Lower leg skin (tissue), 4 donors: ENCODE measurements around the gene BCL6B. TPM values are rescaled to one million over a fixed set of nuclear protein-coding genes. Genes with fewer than 3 reads are reported as not detected.
A peak's percentile ranks its signal among the peaks of the same experiment; 100 is the strongest.

Experiments used
- DNase-seq, 2 donors: peaks; one replicate each; pipeline ENCODE4 v3.0.0-alpha.2; 2019; ENCODE audit warnings: low spot score in 2 of 2
- H3K4me3 ChIP-seq: fragments of 200-600 bp; sonication (generic); 2 replicates; pipeline ENCODE4 v1.5.1; 2017; ENCODE audit warnings: mild to moderate bottlenecking, low read depth; ENCODE audit not compliant: poor library complexity, severe bottlenecking
- CTCF ChIP-seq, 3 donors: fragments of 450-650 bp; IDR thresholded peaks; one replicate each; pipeline ENCODE4 v1.5.1; 2016; ENCODE audit warnings: antibody characterized with exemption in 3 of 3, mild to moderate bottlenecking in 3 of 3, moderate library complexity in 2 of 3
- POLR2A ChIP-seq, 2 donors: fragments of 450-650 bp; IDR thresholded peaks; one replicate each; pipeline ENCODE4 v1.6.1; 2016 to 2017; ENCODE audit warnings: antibody characterized with exemption in 2 of 2, mild to moderate bottlenecking in 1 of 2, moderate library complexity in 1 of 2
- WGBS, 2 donors: methylation state at CpG; one replicate each; pipeline ENCODE4 v1.1.5; 2018; 5-methylcytosine and 5-hydroxymethylcytosine counted together
- intact Hi-C: fragments of 100-400 bp; cut with DNase I; formaldehyde crosslinking; loops from one replicate; pipeline ENCODE4 v1.15.0; 2023; ENCODE audit warnings: low total_unique reads
- total RNA-seq, 4 donors: library from RNA; depleted of rRNA; stranded (reverse); fragments of >200 nt; gene quantifications; one replicate each; pipeline ENCODE4 v1.1.0, GENCODE V29; 2016

BCL6B gene
- total RNA-seq, 4 donors from 2014 or later = 0.72 to 5.1 (median 2.1) TPM

GRCh38 chr17:7034955-7035590 is 12.2 kb downstream of the BCL6B start:
- intact Hi-C loops = loop anchor here (5.0 kb wide), 1 partner anchor 537 kb away; no protein-coding TSS in a partner anchor
- TF ChIP-seq POLR2A (IDR thresholded peaks at IDR 0.05) (no peak), CTCF (IDR thresholded peaks at IDR 0.05) (no peak)
- H3K4me3 ChIP-seq = peak overlapping the region; percentile 47
- WGBS, 2 donors = 16% methylated on average over 7 of the region's 7 CpGs
- DNase-seq = no peak

GRCh38 chr17:7035591-7036368 is 12.9 kb downstream of the BCL6B start, which contains the start of gene SLC16A13:
Gene SLC16A13 (plus strand): TSS chr17:7036015. CDS start chr17:7036383, 368 bp downstream.
- intact Hi-C loops = no loop called here
- 1% methylated on average over 34 to 43 of the region's 52 CpGs for WGBS, 2 donors
- peak; percentile 97 to 99 for DNase-seq

GRCh38 chr17:7038025-7038862 is 15.4 kb downstream of the BCL6B start:
- DNase-seq = no peak
- intact Hi-C loops = no loop called here
- TF ChIP-seq POLR2A (IDR thresholded peaks at IDR 0.05) (no peak), CTCF (IDR thresholded peaks at IDR 0.05) (no peak)
- 90 to 91% methylated on average over 19 of the region's 19 CpGs for WGBS, 2 donors
- no peak overlapping the region for H3K4me3 ChIP-seq

More at GRCh38 chr17:7035591-7036368, 12.9 kb downstream of the BCL6B start, which contains the start of gene SLC16A13:
- TF ChIP-seq POLR2A (IDR thresholded peaks at IDR 0.05) = no peak
- no peak for TF ChIP-seq CTCF (IDR thresholded peaks at IDR 0.05)
- H3K4me3 ChIP-seq = peak within 1 kb of the TSS; percentile 47

- intact Hi-C loops = no loop called here
- no peak for TF ChIP-seq CTCF (IDR thresholded peaks at IDR 0.05)
- no peak for TF ChIP-seq POLR2A (IDR thresholded peaks at IDR 0.05)
- no peak overlapping the region for H3K4me3 ChIP-seq
- WGBS, 2 donors = 91 to 96% methylated on average over 5 of the region's 5 CpGs
- DNase-seq = no peak
Measured at GRCh38 chr17:7039832-7040231, 17.0 kb downstream of the BCL6B start.

- intact Hi-C loops = no loop called here
- DNase-seq = no peak
- TF ChIP-seq POLR2A (IDR thresholded peaks at IDR 0.05) (no peak), CTCF (IDR thresholded peaks at IDR 0.05) (no peak)
- H3K4me3 ChIP-seq = no peak overlapping the region
- 49 to 51% methylated on average over 30 to 36 of the region's 43 CpGs for WGBS, 2 donors
Measured at GRCh38 chr17:7041607-7042500, 19.0 kb downstream of the BCL6B start.
